Measurements from ENCODE around the gene CPLX1.

CPLX1 gene

DNA sequence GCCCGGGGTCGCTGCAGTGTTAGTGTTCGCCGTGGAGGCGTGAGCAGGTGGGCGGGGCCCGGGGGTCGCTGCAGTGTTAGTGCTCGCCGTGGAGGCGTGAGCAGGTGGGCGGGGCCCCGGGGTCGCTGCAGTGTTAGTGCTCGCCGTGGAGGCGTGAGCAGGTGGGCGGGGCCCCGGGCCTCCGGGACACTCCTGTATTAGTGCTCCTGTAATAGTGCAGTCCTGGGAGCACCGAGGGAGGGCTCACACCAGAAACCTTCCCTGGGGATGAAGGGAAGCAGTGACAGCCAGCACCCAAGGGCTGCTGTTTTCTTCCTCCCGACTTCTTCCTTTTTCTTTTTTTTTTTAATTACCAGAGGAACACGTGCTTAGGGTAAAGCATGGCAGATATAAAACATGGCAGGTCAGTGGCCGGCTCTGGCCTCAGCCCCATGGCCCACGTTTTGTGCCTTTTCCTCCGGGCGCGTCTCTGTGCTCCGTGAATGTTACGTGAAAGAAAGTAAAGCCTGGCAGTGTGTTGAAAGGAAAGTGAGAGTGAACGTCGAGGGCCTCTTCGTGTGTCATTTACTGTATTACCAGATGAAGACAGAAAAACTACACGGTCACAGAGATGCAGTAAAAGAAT lies 78.3 kb downstream of the CPLX1 start:
- Histone ChIP-seq H3K4me2 (ENCODE audit: low read length) (no peak overlapping the region), H3K9me3 (ENCODE audit: control insufficient read depth, low read length) (no peaks in the 10 kb centered on the region), H3K27ac (no peak overlapping the region), H3K27me3 (ENCODE audit: control insufficient read depth, insufficient read depth, low read length) (no peaks in the 10 kb centered on the region), H3K79me2 (no peaks in the 10 kb centered on the region), H2AFZ (no peak overlapping the region), H3K4me1 (no peaks in the 10 kb centered on the region), H3K36me3 (ENCODE audit: control insufficient read depth, insufficient read depth, low read length) (no peaks in the 10 kb centered on the region), H3K4me3 (ENCODE audit: low read depth, low read length) (no peak overlapping the region), H3K9ac (no peak overlapping the region)
- TF ChIP-seq, protein P1, sequence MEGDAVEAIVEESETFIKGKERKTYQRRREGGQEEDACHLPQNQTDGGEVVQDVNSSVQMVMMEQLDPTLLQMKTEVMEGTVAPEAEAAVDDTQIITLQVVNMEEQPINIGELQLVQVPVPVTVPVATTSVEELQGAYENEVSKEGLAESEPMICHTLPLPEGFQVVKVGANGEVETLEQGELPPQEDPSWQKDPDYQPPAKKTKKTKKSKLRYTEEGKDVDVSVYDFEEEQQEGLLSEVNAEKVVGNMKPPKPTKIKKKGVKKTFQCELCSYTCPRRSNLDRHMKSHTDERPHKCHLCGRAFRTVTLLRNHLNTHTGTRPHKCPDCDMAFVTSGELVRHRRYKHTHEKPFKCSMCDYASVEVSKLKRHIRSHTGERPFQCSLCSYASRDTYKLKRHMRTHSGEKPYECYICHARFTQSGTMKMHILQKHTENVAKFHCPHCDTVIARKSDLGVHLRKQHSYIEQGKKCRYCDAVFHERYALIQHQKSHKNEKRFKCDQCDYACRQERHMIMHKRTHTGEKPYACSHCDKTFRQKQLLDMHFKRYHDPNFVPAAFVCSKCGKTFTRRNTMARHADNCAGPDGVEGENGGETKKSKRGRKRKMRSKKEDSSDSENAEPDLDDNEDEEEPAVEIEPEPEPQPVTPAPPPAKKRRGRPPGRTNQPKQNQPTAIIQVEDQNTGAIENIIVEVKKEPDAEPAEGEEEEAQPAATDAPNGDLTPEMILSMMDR (IDR thresholded peaks at IDR 0.05), result no peak

- Histone ChIP-seq H3K79me2 (no peaks in the 10 kb centered on the region), H3K4me3 (ENCODE audit: low read depth, low read length) (no peak overlapping the region), H3K27ac (no peak overlapping the region), H3K4me1 (no peaks in the 10 kb centered on the region), H2AFZ (no peak overlapping the region), H3K9ac (no peak overlapping the region), H3K27me3 (ENCODE audit: control insufficient read depth, insufficient read depth, low read length) (no peaks in the 10 kb centered on the region), H3K4me2 (ENCODE audit: low read length) (no peak overlapping the region), H3K9me3 (ENCODE audit: control insufficient read depth, low read length) (no peaks in the 10 kb centered on the region), H3K36me3 (ENCODE audit: control insufficient read depth, insufficient read depth, low read length) (no peaks in the 10 kb centered on the region)
- TF ChIP-seq, protein P1 (IDR thresholded peaks at IDR 0.05), result no peak
These were observed 81.6 kb downstream of the CPLX1 start for GRCh38 chr4:744212-744841.

- Histone ChIP-seq H3K27ac (no peak overlapping the region), H3K4me1 (no peaks in the 10 kb centered on the region), H2AFZ (no peak overlapping the region), H3K9ac (no peak overlapping the region), H3K9me3 (ENCODE audit: control insufficient read depth, low read length) (no peaks in the 10 kb centered on the region), H3K4me3 (ENCODE audit: low read depth, low read length) (no peak overlapping the region), H3K36me3 (ENCODE audit: control insufficient read depth, insufficient read depth, low read length) (no peaks in the 10 kb centered on the region), H3K4me2 (ENCODE audit: low read length) (no peak overlapping the region), H3K79me2 (no peaks in the 10 kb centered on the region), H3K27me3 (ENCODE audit: control insufficient read depth, insufficient read depth, low read length) (no peaks in the 10 kb centered on the region)
- TF ChIP-seq, protein P1 (IDR thresholded peaks at IDR 0.05), result no peak
These were observed 82.3 kb downstream of the CPLX1 start for GRCh38 chr4:743463-744211.

- no peaks in the 10 kb centered on the region for H3K9me3 ChIP-seq (ENCODE audit: control insufficient read depth, low read length)
These were observed 83.1 kb downstream of the CPLX1 start for GRCh38 chr4:742742-743311.

More at GRCh38 chr4:742742-743311, 83.1 kb downstream of the CPLX1 start:
- Histone ChIP-seq H3K4me2 (ENCODE audit: low read length) (no peak overlapping the region), H3K9ac (no peak overlapping the region), H3K36me3 (ENCODE audit: control insufficient read depth, insufficient read depth, low read length) (no peaks in the 10 kb centered on the region), H3K27me3 (ENCODE audit: control insufficient read depth, insufficient read depth, low read length) (no peaks in the 10 kb centered on the region), H3K27ac (no peak overlapping the region), H3K4me3 (ENCODE audit: low read depth, low read length) (no peak overlapping the region), H2AFZ (no peak overlapping the region), H3K4me1 (no peaks in the 10 kb centered on the region), H3K79me2 (no peaks in the 10 kb centered on the region)
- TF ChIP-seq, protein P1 (IDR thresholded peaks at IDR 0.05), result peak; percentile 87
